ENCODE measurements around the gene ELOVL1. TPM values are rescaled to one million over a fixed set of nuclear protein-coding genes. Genes with fewer than 3 reads are reported as not detected.
"Not testable (repeated sequence)": the region's sequence is repeated elsewhere in the genome, so short reads cannot be mapped to it uniquely, and the experiment has no call there.

ELOVL1 gene
- total RNA-seq (2014; rRNA removed; shearing (Covaris generic)): 163 and 212 TPM in 2 replicates
- polyA plus RNA-seq (2015; cell fraction: cytosol; rRNA removed): 156 and 175 TPM in 2 replicates
- 161 and 163 TPM in 2 replicates for polyA plus RNA-seq (2015; cell fraction: nucleus; rRNA removed)

DNA sequence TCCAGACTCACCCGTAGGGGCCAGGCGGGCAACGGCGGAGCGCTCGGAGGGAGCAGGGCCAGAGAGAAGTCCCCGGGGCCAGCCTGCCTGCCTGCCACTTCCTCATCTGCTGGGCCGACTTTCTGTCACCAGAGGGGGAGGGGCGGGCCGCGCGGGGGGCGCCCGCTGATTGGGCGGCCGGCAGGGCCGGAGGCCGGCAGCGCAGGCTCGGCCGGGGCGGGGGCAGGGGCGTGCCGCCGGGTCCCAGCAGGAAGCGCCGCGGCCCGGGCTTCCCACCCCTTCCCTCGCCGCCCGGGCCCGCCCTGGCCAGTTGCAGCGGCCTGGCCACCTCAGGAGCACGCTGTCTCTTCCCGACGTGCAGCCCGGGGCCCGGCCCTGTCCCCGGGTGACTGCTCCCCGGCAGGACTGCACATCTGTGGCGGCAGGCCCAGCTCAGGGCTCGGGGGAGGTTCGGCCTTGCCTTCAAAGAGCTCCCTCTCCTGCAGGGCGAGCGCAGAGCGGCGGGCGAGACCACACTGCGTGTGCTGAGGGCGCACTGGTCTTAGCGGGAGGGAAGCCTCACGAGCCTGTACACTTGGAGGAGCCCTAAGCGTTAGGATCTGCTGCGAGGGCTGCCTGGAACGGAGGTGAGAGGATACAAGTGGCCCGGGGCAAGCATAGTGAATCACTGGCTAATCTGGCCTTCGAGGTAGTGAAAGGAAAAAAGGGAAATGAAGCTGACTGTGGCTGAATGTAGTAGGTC is at the start of gene ELOVL1:
Gene ELOVL1 (minus strand): TSS at position 108 of the 742 bp plus-strand sequence. CDS start 2,402 bp downstream, outside the sequence.
- DNase-seq (ENCODE audit: low read depth): peak; percentile 87

DNA sequence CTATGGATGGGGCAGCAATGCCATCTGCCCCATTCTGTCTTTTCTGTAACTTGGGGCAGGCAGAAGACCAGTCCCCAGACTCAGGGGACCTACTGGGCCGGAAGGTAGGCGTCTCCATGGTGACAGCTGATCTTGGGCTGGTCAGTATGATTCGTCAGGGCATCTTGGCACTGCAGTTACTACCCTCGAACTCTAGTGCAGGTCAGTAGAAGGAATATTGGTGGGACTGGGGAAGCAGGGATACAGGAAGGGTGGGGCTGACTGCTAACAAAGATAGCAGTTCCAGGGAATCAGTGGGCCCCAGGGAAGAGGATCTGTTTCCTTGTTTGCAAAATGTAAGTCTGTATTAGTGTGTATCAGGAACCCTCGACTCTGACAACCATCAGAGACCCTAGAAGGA is 48.1 kb upstream of the ELOVL1 start:
- DNase-seq (ENCODE audit: low read depth): no peak

DNA sequence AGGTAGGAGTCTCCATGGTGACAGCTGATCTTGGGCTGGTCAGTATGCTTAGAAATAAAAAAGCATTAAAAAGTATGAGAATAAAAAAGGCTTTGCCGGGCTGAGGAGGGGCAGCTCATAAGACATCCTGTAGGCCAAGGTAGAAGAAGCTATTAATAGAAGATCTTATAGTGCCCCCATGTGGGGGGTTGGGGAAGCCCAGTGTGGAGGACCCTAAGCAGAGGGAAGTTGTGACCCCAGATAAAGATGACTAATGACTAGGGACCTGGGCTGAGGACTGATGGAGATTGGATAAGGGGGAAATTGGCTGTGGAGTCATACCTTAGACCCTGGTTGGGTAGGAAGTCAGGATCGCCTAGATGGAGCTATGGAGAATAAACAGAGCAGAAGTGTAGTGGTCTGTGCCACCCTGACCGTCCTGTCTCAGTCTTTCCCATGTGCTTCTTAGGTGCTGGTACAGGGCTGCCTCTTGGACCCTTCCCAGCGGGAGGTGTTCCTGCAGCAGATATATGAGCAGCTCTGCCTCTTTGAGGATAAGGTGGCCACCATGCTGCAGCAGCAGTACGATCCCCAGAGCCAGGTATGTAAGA is 46.9 kb upstream of the ELOVL1 start:
- DNase-seq (ENCODE audit: low read depth): peak; percentile 85

DNA sequence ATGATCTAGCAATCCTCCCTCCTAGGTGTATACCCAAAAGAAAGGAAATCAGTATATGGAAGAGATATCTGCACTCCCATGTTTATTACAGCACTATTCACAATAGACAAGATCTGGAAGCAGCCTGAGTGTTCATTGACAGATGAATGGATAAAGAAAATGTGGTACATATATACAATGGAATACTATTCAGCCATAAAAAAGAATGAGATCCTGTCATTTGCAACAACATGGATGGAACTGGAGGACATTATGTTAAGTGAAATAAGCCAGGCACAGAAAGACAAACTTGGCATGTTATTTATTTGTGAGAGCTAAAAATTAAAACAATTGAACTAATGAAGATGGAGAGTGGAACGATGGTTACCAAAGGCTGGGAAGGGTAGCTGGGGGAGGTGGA is 45.6 kb upstream of the ELOVL1 start:
- DNase-seq (ENCODE audit: low read depth): not testable (repeated sequence)

DNA sequence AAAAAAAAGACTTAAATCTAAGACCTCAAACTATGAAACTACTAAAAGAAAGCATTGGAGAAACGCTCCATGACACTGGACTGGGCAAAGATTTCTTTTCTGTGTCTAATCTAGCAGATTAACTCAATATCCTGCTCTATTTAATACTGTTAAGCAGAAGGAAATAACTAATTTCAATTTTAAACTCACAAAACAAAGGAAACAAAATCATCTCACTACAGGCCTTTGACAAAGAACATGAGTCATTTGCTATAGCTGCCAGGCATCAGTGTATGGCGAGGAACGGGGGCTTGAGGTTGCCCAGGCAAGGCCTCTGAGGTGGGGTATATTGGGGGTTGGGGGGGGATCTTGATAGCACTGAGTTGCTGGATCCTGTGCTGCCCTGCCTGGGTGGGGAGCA is 42.8 kb upstream of the ELOVL1 start:
- no peak for DNase-seq (ENCODE audit: low read depth)

DNA sequence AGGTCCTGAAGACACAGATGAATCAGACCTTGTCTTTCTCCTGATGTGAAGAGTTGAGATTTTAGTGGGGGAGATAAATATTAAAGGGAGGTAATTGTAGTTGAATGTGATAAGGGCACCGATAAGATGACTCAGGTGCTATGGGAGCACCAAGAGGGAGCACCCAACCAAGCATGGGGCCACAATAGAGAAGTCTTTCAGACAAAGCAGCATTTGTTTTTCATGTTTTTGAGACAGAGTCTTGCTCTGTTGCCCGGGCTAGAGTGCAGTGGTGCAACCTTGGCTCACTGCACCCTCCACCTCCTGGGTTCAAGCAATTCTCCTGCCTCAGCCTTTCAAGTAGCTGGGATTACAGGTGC is 38.0 kb upstream of the ELOVL1 start:
- no peak for DNase-seq (ENCODE audit: low read depth)

DNA sequence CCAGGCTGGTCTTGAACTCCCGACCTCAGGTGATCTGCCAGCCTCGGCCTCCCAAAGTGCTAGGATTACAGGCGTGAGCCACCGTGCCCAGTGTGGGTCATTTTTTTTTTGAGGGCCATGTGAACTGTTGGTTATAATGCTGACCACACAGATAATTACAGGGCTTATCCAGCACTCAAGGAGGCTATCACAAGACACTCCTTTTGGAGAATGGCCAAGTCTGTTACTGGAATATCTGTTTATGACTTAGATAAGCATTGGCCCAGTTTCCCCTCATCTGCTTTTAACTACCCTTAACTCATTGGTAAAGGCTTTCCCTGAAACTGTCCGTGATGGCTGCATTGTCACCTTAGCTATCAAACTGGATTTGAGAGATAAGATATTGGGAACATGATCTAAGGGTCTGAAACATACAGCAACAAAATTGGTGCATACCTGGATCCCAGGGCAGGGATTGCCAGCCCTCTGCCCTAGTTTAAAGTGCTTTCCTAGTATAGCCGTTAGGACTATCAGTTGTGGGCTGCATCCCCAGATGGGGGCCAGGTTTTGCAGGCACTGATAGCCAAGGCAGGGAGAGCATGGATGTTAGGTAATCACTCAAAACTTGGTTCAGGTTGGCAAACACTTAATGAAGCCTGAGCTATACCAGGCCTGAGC is 37.5 kb upstream of the ELOVL1 start:
- DNase-seq (ENCODE audit: low read depth): no peak

DNA sequence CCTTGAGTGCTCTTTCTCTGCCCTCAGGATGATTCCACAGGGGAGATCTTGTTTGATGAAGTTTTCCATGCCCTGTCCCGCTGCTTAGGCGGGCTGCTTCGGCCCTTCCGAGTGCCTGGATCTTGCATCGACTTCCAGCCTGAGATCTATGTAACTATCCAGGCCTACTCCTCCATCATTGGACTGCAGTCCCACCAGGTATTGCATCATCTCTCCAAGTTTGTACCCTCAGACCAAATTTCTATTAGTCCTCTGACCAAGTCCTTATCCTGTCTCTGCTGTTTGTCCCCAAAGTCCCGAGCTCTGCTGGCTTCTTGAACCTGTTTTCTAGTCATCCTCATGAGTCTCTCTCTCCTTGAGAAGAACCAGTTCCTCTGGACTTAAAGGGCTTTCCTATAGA is 36.5 kb upstream of the ELOVL1 start:
- DNase-seq (ENCODE audit: low read depth): no peak

DNA sequence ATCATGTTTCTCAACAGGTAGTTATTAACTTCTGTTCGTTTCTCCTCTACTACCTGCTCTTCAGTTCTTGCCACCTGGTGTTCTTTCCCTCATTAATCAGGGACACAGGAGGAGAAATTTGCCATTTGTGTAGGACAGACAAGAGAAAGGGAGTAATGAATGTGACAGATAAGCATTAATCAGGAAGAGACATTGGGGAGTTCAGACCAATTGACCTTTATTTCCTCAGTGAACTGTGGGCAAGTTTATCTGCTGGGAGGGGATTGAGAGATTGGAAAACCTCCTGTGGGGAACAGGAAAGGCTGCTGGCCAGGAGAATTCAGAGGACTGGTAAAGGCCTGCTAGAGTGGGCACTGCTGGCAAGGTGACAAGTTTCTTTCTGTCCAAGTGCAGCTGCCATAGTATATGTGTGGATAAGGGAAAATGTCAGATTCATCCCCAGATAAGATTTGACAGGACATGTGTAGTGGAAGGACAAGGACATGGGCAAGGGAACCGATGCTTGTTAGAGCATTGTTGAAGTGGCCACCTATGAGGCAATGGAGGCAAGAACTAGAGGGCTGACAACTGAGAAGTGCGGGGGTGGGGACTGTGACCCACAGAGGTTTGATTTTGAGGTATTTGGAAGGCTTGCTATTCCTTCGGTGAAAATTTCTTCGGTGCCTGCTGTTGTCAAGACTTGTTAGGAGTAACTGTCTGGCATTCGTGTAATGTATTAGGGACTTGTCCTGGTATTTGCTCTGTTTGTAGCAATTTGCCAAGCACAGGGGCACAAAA is 34.5 kb upstream of the ELOVL1 start:
- DNase-seq (ENCODE audit: low read depth): no peak

DNA sequence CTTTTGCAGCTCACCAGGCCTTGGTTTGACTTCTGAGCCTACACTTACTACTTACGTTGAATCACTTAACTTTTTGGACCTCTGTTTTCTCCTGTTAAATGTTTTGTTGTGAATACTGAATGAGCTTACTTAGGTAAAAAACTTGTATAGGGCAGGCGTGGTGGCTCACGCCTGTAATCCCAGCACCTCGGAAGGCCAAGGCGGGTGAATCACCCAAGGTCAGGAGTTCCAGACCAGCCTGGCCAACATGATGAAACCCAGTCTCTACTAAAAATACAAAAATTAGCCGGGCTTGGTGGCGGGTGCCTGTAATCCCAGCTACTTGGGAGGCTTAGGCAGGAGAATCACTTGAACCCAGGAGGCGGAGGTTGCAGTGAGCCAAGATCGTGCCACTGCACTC is 32.6 kb upstream of the ELOVL1 start:
- not testable (repeated sequence) for DNase-seq (ENCODE audit: low read depth)

DNA sequence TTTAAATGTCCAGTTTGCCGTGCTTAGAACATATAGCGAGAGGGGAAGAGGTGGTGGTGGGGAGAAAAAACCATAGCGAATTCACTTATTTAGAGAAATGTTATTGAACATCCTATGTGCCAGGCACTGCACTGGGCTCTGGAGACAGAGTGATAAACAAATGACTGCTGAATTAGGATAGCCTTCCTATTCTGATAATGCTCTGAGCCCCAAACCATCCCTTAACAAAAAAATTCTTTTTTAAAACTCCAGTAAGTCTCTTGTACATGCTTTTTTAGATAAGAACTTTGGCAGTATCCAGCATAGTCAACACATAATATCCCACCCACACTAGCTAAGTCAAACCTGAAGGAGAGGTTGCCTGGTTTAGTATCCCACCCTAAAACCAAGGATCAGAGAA is 30.4 kb upstream of the ELOVL1 start:
- no peak for DNase-seq (ENCODE audit: low read depth)

DNA sequence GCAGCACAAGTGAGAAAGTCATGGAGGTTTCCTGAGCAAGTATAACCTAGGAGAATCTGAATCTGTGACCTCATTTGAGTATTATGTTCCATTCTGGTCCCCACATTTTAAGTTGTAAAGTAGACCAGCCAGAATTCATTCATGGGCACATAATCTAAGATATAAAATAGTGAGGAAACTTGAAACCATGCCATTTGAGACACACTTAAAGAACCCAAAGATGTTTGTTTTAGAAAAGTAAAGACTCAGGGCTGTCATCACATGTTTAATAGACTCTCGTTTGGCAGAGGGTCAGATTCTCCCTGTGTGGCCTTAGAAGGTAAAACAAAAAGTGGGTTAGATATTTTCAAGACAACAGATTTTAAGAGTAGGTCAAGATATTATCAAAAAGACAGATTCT is 28.2 kb upstream of the ELOVL1 start:
- DNase-seq (ENCODE audit: low read depth): no peak

DNA sequence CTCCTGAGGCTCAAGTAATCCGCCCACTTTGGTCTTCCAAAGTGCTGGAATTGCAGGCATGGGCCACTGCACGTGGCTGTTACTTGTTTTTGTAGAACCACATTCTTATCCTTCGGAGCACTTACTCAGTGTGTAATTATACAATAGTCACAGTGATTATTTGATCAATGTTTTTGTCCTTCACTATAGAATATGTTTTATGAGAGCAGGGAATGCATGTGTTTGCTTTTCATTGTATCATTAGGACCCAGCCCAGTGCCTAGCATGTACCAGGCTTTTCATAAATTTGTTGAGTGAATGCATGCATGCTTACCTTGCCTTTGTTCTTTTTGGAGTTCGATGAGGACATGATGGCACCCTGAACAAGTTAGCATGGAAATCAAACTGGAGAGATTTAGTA is 27.7 kb upstream of the ELOVL1 start:
- DNase-seq (ENCODE audit: low read depth): no peak

DNA sequence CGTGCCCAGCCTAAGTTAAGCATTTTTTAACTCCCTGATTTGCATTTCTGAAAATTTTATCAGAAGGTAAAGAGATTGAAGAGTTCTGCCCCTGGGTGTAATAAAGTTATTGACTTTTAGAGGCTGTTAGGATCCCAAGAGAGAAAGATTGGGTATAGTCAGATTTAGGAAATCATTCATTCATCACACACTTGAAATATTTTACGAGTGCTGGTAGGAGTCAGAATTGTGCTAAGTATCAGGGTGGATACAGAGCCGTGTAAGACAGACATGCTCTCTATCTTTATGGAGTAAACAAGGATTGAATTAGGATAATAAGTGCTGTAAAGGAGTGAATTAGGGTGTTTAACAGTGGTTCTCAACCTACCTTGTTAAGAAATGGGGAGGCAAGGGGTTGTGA is 24.9 kb upstream of the ELOVL1 start:
- no peak for DNase-seq (ENCODE audit: low read depth)

DNA sequence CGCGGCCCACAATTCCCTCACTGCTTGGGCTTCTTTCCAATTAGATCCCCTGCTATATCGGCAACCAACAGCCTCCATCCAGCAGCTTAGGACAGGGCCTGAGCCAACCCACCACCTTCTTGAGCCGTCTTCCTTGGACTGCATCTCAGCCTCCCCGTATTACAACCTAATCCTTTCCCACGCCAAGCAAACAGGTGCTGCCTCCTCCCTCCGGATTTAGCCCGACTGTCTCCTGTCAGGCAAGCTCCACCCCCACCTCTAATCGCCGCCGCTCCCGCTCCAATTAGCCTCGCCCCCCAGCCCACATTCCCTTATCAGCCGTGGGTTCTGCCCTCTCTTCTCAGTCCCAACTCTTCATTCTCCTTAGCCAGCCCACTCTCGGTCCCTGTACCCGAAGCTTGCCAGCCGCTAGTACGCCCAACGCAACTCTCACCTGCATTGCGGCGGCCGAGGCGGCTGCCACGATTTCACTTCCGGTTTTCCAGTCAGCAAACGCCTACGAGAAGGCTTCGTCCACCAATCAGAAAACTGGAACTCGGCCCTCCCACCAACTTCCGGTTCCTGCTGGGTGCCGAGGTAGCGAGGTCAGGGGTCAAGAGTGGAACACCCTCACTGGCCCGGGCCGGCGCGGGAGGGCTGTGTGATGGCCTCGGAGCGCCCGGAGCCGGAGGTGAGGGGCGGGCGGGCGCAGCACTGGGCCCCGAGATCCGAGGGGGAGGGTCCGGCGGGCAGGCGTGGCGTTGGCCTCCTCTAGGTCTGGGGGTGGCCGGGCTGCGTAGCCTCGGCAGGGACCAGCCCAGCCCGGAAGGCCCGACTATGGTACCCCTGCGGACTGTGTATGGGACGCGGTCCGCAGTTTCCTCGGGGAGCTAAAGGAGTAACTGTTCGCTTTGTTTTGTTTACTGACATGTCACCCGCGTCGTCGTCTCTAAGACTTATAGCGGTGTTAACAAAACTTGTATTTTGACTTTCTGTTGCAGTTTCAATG is 21.8 kb upstream of the ELOVL1 start, which contains the start of the genes MED8 and SZT2:
Gene MED8 (minus strand): TSS at position 475 of the 988 bp plus-strand sequence. CDS start 36 bp downstream, at position 439.
Gene SZT2 (plus strand): TSS at position 574 of the 988 bp plus-strand sequence. CDS start 70 bp downstream, at position 644.
- peak; percentile 92 for DNase-seq (ENCODE audit: low read depth)

DNA sequence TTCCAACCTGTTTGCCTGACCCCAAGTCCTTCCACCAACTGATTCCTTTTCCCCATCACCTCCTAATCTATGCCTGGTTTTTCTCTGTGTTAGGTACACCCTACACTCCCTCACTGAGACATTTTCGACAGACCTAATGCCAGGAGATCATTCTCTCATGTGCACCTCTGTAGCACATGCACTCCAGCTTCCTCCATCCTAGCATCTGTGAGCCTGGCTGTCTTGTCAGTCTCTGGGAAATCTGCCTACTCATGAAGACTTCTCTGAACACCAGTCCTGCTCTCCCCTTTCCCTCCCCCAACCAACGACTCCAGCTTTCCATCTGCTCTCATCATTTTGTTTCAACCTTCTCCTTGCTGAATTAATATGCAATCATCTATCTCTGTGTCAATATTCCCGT is 20.8 kb upstream of the ELOVL1 start:
- DNase-seq (ENCODE audit: low read depth): no peak

DNA sequence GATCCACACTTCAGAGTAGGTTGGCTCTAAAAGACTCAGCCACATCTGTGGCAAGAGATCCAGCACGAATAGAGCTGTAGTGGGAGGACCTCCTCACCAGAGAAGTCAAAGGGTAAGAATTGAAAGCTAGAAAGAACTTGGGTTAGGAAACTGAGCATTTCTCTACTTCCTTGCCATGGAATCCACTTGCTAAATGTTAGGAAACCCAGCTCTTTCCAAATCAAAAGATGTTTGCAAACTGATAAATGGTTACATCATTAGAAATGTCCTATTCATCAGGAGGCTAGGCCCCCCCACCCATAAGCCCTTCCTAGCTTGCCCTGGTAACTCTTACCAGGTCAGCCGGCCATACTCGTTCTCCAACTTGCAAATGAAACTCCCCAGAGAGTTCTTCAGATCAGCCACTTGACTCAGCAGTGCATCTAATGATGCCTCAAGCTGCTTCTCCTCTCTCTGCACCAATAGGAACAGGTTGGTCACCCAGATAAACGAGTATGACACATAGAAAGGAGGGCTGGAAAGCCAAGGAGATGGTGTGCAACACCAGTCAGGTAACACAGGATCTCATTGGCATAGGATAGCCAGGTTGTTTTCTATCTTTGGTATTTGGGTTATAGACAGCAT is 20.3 kb upstream of the ELOVL1 start:
- no peak for DNase-seq (ENCODE audit: low read depth)

DNA sequence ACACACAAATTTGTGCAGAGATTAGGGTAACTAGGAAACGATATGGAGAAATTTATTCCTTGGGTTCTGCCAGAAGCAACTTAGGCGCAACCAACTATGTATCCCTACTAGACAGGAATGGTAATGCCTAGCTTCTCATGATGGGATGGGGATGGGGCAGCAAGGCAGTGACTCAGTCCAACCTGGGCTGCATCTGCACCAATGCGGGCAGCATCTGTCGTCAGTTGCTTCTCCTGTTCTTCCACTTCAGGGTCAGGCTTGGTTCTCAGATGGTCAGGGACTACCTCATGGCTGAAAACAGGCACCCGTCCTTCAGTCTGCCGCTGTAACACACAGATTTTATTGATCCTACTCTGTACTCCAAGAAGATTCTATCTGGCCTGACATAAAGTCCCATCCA is 18.9 kb upstream of the ELOVL1 start:
- no peak for DNase-seq (ENCODE audit: low read depth)

DNA sequence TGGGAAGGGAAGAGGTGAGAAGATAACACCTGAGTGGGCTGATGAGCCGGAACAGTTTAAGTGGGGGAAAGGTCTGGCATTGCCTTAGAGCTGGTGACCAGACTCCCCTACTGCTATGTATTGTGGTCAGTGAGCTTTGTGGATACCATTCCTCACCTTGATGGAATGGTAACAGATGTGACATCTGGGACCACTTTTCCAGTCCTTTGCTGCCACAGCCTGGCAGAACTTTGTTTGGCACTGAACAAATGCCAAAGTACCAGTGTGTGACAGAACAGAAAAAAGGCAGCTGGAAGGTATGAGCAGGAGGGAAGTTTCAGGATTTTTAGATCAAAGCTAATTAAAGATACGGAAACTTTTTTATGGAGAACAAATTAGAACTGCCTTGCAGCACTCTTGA is 15.6 kb upstream of the ELOVL1 start:
- no peak for DNase-seq (ENCODE audit: low read depth)

Data from HT1080 (cell line).